ENCODE measurements around the gene VSIR. TPM values are rescaled to one million over a fixed set of nuclear protein-coding genes. Genes with fewer than 3 reads are reported as not detected.

VSIR gene
- total RNA-seq, 2 donors from 2014 or later = 14.8 to 17.1 TPM

DNA sequence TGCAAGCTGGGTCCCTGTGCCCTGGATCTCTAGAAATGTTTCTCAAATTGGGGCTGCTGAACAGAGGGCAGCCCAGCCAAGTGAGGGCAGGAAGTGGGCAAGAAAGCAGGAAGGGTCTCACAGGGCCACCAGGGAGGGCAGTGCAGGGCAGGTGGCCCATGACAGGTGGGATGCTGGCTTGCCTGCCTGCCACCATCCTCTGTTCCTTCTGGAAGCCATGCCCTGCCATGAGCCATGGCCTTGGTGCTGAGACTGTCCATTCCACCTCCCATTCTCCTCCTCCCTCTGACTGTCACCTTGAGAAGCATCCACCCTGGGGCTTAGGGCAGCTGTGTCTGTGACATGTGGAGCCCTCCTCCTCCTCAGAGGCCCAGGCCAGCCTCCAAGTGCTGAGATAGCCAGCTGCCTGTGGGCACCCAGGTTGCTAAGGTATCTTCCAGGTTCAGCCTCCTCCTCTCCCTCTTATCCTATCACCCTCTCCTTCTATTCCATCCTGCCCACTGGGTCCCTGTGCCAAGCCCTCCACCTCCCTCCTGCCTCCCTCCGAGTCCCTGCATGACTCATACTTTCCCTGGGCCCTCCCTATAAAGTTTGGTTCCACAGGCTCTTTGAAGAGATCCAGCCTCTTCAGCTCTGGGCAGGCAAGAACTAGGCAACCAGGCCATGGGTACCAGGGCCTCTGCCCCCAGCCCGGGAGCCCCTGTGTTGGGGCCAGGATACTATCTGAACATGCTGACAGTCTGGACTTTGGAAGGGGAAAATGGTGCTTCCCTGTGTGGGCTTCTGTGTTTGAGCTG, 1.3 kb downstream of the VSIR start:
- Histone ChIP-seq H3K27ac (peak overlapping the region; percentile 62 to 79 (median 76)), H3K4me3 (no peak overlapping the region), H3K27me3 (no peaks in the 10 kb centered on the region), H3K36me3 (replicated peaks in 1 of 2; ENCODE audit: insufficient read depth in 1 of 2, low read depth in 2 of 2) (no peaks in the 10 kb centered on the region), H3K4me1 (peaks cover 51% of the 10 kb centered on the region), H3K9me3 (no peaks in the 10 kb centered on the region)
- ATAC-seq (peak; percentile 38), DNase-seq (peak; percentile 32 to 72 (median 58))
- TF ChIP-seq, protein P1, sequence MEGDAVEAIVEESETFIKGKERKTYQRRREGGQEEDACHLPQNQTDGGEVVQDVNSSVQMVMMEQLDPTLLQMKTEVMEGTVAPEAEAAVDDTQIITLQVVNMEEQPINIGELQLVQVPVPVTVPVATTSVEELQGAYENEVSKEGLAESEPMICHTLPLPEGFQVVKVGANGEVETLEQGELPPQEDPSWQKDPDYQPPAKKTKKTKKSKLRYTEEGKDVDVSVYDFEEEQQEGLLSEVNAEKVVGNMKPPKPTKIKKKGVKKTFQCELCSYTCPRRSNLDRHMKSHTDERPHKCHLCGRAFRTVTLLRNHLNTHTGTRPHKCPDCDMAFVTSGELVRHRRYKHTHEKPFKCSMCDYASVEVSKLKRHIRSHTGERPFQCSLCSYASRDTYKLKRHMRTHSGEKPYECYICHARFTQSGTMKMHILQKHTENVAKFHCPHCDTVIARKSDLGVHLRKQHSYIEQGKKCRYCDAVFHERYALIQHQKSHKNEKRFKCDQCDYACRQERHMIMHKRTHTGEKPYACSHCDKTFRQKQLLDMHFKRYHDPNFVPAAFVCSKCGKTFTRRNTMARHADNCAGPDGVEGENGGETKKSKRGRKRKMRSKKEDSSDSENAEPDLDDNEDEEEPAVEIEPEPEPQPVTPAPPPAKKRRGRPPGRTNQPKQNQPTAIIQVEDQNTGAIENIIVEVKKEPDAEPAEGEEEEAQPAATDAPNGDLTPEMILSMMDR (IDR thresholded peaks at IDR 0.05) = no peak
- TF ChIP-seq POLR2A (IDR thresholded peaks at IDR 0.05) = peak in 2 of 3 donors; percentile 35 to 48
- WGBS, 2 donors = 26 to 48% methylated on average over 2 of the region's 2 CpGs
- intact Hi-C loops (cut with DNase I) = no loop called here

DNA sequence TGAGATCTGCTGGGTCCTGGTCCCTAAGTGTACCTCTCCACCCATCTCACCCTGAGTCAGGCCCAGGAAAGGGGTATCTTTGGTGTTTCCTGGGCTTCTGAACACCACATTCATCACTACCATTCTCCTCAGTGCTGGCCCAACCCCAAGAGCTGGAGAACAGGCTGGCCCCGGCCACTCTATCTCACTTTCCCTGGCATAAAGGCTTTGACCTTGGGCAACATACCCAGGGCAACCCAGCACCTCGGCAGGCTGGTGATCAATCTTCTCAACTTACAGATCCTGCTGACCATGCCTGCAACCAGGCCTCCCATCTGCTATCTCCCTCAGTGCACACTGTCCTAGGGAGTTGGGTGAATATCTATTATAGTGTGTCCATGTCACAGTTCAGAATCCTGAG, 2.1 kb downstream of the VSIR start:
- peak; percentile 22 for ATAC-seq

DNA sequence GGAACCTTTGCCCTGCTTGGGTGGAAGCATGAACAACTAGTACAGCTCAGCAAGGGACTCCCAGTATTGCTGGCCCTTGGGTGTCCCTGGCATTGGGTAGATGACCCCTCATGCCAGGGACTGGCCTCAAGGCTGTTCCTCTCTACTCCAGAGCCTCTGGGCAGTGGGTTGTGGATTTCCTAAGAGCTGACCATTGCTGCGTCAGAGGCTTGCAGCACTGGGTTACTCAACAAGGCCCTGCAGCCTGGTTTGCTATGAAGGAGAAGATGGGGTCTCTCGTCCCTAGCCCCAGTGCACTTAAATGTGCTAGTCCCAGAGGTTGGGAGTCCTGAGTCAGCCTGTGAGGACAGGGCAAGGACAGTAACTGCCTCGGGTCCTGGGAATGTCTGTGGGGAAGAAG, 2.5 kb downstream of the VSIR start:
- Histone ChIP-seq H3K27ac (peak overlapping the region; percentile 4 to 79 (median 76)), H3K9me3 (no peaks in the 10 kb centered on the region), H3K27me3 (no peaks in the 10 kb centered on the region), H3K36me3 (replicated peaks in 1 of 2; ENCODE audit: insufficient read depth in 1 of 2, low read depth in 2 of 2) (no peaks in the 10 kb centered on the region), H3K4me1 (peaks cover 60% of the 10 kb centered on the region), H3K4me3 (no peak overlapping the region)
- WGBS, 2 donors = 64 to 69% methylated on average over 2 to 3 of the region's 3 CpGs
- intact Hi-C loops (cut with DNase I) = no loop called here
- ATAC-seq (no peak), DNase-seq (peak in 1 of 4 donors; percentile 66)
- TF ChIP-seq POLR2A (IDR thresholded peaks at IDR 0.05) = peak in 1 of 3 donors; percentile 52
- TF ChIP-seq, protein P1 (IDR thresholded peaks at IDR 0.05) = no peak

More for the DNA sequence above, 2.1 kb downstream of the VSIR start:
- Histone ChIP-seq H3K4me1 (peaks cover 59% of the 10 kb centered on the region), H3K4me3 (no peak overlapping the region), H3K27me3 (no peaks in the 10 kb centered on the region), H3K36me3 (replicated peaks in 1 of 2; ENCODE audit: insufficient read depth in 1 of 2, low read depth in 2 of 2) (no peaks in the 10 kb centered on the region), H3K9me3 (no peaks in the 10 kb centered on the region), H3K27ac (peak overlapping the region; percentile 4 to 79 (median 76))
- TF ChIP-seq, protein P1 (IDR thresholded peaks at IDR 0.05) = no peak
- no peak for TF ChIP-seq POLR2A (IDR thresholded peaks at IDR 0.05)
- DNase-seq = peak; percentile 48 to 73 (median 70)
- WGBS, 2 donors = 0 to 5% methylated on average over 2 of the region's 2 CpGs
- intact Hi-C loops (cut with DNase I) = no loop called here

DNA sequence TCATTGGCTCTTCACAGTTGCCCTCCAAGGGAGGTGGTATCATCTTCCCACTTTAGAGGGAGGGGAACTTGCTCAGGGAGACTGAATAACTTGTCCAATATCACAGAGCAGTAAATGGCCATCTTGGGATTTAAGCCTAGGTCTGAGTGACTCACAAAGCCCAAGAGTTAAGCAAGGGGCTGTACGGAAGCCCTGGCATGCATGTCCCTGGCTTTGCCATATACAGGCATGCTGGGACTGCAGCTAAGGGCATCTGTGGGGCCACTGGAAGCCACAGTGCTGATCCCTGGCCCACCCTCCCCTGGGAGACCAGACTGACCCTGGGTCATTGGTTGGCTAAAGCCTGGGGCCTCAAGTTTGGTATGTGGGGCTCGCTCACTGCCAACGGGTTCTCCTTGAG, 3.1 kb downstream of the VSIR start:
- H3K4me3 ChIP-seq = no peak overlapping the region
- intact Hi-C loops (cut with DNase I) = no loop called here
- H3K27me3 ChIP-seq = no peaks in the 10 kb centered on the region
- TF ChIP-seq, protein P1 (IDR thresholded peaks at IDR 0.05) = no peak
- no peak for TF ChIP-seq POLR2A (IDR thresholded peaks at IDR 0.05)
- no peaks in the 10 kb centered on the region for H3K36me3 ChIP-seq (replicated peaks in 1 of 2; ENCODE audit: insufficient read depth in 1 of 2, low read depth in 2 of 2)
- ATAC-seq (no peak), DNase-seq (no peak)
- 84 to 85% methylated on average over 3 of the region's 3 CpGs for WGBS, 2 donors
- H3K9me3 ChIP-seq = no peaks in the 10 kb centered on the region
- peak overlapping the region in 3 of 4 donors; percentile 76 to 79 (median 77) for H3K27ac ChIP-seq
- peaks cover 66% of the 10 kb centered on the region for H3K4me1 ChIP-seq
